Measurements from ENCODE around the gene INTS2.
"Not testable (repeated sequence)": the region's sequence is repeated elsewhere in the genome, so short reads cannot be mapped to it uniquely, and the experiment has no call there.

INTS2 gene

DNA sequence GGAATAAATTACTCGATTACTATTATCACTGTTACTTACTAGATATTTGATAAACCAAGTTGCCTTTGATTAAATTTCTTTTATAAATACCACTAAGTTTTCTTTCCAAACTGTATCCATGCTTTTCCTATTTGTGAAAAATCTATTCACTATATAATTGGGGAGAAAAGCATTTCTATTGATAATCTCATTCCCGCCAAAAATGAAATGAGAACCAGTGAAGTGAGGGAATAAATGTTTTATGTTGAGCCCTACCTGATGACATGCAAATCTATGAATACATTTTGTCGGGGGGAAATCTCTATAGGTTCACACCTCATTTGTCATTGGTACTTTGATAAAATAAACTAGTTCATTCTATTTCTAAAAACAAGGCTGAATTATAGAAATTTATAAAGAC is 80.1 kb downstream of the INTS2 start:
- DNase-seq, result no peak

DNA sequence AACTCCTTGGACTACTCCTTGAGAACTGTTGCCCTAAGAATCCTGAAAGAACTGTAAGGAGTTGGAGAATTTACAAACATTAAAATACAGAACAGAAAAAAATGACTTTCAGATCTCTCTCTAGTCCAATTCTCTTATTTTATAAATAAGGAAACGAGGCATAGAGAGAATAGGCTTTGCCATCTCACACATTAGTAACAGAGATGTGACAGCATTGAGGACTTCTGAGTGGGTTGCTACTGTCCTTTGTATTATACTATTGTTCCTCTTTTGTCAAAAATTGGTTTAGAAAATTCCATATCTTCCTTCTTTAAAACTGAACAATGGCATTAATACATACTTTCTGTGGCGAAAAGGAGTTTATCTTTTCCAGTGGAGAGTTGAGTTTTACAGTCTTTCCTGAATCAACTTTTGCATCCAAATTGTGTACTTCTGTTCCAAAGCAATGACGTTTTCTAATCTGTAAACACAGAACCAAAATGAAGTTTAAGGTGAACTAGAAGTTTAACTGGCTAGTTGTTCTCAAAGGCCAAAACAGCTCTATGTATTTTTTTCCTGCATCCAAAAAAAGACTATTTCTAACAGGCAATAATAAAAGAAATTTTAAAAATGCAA is 80.9 kb downstream of the INTS2 start:
- no peak for DNase-seq

GRCh38 chr17:61846088-61846487 is 81.7 kb downstream of the INTS2 start:
- no peak for DNase-seq

DNA sequence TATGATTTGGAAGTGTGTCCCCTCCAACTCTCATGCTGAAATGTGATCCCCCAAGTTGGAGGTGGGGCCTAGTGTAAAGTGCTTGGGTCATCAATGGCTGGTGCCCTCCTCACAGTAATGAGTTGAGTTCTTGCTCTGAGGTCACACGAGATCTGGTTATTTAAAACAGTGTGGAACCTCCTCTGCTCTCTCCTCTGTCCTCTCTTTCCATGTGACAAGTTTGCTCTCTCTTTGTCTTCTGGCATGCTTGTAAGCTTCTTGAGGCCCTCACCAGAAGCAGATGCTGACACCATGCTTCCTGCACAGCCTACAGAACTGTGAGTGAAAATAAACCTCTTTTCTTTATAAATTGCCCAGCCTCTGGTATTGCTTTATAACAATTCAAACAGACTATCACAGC is 84.3 kb downstream of the INTS2 start:
- no peak for DNase-seq

DNA sequence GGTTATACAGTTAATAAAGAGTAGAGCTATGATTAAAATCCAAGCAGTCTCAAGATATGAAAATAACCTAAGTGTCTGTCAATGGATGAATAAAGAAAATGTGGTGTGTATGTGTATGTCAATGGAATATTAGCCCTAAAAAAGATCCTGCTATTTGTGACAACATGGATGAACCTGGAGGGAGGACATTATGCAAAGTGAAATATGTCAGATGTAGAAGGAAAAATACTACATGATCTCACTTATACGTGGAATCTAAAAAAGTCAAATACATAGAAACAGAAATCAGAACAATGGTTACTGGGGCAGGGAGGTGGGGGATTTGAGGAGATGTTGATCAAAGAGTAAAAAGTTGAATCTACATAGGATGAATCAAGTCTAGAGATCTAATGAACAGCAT is 84.9 kb downstream of the INTS2 start:
- DNase-seq, result no peak

DNA sequence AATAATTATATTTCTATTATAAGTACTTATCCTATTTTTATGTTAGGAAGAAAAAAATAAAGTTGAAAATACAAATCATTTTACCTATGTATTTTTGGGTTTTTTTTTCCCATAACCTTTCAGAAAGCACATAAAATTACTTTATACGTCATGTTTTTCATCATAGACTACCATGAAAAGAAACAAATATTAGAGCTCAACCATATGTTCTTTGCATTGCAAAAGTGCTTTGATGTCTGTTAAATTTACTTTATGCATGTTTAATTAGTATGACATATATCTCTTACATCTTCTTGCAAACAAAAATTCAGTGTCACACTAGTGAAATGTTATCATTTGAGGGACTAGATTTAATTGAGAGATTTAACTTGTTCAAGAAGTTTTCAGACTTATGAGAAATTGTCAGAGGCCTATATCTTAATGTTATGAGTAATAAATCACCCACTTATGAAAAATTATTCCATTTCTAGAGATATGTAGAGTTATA is 88.4 kb downstream of the INTS2 start:
- no peak for DNase-seq

GRCh38 chr17:61837175-61838051 is 90.4 kb downstream of the INTS2 start:
- DNase-seq, result peak; percentile 46

- no peak for DNase-seq
Measured at GRCh38 chr17:61836266-61837174, 91.3 kb downstream of the INTS2 start.

DNA sequence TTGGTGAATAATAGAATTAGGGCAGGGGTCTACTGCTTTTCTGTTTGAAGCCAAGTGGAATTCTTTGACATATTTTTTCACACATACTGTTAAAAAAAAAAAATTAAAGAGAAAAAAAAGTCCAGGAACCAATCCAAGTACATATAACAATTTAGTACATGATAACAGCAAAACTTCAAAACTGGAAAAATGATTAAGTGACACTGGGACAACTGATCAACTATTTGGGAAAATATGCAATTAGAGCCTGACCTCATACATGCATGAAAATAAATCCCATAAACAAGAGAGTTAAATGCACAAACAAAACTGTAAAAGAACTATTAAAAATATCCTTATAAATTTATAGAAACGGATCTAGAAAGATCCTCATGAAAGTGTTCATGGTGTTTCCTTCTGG is 92.2 kb downstream of the INTS2 start:
- DNase-seq, result no peak

DNA sequence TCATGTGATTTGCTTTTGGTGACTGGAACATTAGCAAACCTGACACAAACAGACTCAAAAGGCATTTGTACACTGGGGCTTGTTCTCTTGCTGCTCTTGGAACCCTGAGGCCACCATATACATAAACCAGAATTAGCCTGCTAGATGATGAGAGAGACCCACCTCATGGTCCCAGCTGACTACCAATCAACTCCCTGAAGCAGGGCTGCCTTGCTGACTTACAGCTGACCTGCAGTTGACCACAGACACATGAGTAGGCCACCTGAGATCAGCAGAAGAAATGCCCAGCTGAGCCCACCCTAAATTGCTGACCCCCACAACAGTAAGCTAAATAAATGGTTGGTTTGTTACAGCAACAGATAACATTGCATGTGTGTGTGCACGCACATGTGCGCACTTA is 93.2 kb downstream of the INTS2 start:
- no peak for DNase-seq

- no peak for DNase-seq
Measured at GRCh38 chr17:61833536-61834193, 94.1 kb downstream of the INTS2 start.

DNA sequence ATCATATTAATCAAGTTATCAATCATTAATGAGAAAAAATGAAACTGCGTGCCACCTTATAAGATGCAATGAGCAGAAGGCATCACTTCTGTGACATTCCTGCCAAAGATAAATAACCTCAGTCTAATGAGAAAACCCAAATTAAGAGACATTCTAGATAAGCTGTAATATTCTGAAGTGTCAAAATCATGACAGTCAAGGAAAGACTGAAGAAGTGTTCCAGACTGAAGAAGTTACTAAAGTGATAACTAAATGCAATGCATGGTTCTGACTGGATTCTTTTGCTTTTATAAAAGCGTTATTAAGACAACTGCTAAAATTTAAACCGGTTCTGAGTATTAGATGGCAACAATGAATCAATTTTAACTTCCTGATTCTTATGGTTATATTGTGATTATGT is 95.3 kb downstream of the INTS2 start:
- no peak for DNase-seq

DNA sequence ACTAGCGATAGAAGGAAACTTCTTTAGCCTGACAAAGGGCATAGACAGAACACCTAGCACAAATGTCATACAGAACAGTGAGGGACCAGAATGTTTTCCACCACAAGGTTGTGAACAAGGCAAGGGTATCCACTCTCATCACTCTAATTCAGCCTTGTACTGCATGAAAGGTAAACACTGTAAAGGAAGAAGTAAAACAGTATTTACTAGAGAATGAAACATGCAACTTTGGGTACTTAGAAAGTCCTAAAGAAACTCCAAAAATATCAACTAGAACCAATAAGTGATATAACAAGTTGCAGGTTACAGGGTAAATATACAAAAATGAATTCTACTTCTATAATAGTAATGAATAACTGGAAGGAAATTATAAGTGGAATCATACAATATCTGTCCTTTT is 96.7 kb downstream of the INTS2 start:
- DNase-seq, result no peak

- DNase-seq, result no peak
Measured at GRCh38 chr17:61828694-61829093, 99.1 kb downstream of the INTS2 start.

GRCh38 chr17:61827649-61828395 is 100.0 kb downstream of the INTS2 start:
- DNase-seq, result no peak

DNA sequence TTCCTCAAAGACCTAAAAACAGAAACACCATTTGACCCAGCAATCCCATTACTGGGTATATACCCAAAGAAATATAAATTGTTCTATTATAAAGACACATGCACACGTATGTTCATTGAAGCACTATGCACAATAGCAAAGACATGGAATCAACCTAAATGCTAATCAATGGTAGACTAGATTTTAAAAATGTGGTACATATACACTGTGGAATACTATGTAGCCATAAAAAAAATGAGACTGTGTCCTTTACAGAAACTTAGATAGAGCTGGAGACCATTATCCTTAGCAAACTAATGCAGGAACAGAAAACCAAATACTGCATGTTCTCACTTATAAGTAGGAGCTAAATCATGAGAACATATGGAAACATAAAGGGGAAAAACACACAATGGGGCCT is 100.9 kb downstream of the INTS2 start:
- not testable (repeated sequence) for DNase-seq

DNA sequence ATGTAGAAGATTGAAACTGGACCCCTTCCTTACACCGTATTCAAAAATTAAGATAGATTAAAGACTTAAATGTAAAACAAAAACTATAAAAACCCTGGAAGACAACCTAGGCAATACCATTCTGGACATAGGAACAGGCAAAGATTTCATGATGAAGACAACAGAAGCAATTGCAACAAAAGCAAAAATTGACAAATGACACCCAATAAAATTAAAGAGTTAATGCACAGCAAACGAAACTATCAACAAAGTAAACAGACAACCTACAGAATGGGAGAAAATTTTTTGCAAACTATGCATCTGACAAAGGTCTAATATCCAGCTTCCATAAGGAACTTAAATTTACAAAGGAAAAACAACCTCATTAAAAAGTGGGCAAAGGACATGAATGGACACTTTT is 101.6 kb downstream of the INTS2 start:
- not testable (repeated sequence) for DNase-seq

DNA sequence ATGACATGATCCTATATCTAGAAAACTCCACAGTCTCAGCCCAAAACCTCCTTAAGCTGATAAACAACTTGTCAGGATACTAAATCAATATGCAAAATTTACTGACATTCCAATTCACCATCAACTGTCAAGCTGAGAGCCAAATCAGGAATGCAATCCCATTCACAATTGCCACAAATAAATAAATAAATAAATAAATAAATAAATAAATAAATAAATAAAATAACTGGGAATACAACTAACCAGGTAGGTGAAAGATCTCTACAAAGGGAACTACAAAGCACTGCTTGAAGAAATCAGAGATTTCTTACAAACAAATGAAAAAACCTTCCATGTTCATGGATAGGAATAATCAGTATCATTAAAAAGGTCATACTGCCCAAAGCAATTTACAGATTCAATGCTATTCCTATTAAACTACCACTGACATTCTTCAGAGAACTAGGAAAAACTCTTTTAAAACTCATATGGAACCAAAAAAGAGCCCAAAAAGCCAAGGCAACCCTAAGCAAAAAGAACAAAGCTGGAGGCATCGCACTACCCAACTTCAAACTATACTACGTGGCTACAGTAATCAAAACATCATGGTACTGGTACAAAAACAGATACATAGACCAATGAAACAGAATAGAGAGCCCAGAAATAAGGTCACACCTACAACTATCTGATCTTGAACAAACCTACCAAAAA is 102.2 kb downstream of the INTS2 start:
- no peak for DNase-seq

DNA sequence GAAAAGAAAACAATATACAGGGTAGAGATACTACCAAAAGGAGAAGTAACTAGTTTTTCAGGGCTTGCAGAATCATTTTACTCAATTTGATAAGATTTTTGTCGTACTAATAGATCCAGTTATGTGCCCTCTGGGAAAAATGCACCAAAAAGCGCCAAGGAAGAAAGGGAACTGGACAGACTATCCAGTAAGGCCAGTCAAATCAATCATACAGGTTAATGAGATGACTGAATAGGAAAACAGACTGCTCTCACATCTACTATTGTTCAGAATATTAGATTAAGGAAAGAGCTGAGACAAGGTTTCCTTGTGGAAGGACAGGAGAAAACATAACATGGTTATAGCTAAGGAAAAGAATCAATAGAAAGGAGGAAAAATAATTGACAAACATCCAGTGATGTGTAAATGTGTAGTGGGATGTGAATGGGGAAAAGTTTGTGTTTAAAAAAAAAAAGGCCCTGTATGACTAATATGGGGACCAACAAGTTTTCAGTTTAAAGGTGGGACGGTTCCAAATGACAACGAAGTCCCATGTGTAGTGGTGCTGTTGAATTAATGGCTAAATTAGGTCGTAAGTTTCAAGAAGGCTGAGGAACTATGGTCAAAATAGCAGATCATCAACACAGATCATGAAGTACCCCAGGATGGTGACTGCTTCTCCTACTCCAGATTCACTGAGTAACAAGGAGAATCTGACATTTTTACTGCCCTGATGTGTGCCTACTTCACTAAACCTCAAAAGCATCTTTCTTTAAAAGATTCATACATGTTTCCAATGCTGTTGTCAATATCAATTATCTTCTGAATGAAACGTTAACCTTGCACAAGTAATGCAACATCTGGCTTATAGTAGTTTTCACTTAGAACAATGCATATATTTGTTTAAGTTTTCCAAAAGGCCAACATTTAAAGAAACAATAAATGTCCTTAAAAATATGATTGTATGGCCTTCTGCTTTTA is 105.2 kb downstream of the INTS2 start:
- DNase-seq, result no peak

GRCh38 chr17:61821655-61822054 is 106.1 kb downstream of the INTS2 start:
- DNase-seq, result no peak
